ENCODE data around the gene CA10. TPM values are rescaled to one million over a fixed set of nuclear protein-coding genes. Genes with fewer than 3 reads are reported as not detected.

The CA10 gene
- total RNA-seq, 2 donors from 2014 or later, result 0.22 to 0.37 TPM

- Mint-ChIP-seq H3K4me3 (no peak overlapping the region), H3K4me1 (peaks cover 2% of the 10 kb centered on the region), H3K9me3 (no peaks in the 10 kb centered on the region)
Measured at GRCh38 chr17:51741458-51741857, 417.1 kb downstream of the CA10 start.

DNA sequence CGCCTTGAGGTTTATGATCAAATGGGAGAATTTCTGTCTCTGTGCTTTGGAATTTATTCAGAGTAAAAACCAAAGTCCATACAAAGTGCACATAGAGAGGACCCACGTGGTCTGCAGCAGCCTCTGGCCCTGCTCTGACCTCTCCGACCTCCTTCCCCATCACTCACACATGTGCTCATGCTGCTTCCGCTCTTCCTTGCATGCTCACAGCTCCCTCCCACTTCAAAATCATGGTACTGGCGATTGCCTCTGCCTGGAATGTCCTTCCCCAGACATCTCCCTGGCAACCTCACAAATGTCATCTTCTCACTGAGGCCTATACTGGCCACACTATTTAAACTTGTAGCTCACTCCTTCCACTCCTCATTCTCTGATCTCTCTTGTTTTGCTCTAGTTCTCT is 418.0 kb downstream of the CA10 start:
- Mint-ChIP-seq H3K27me3 (ENCODE audit: insufficient read depth) (no peaks in the 10 kb centered on the region), H3K4me1 (peaks cover 2% of the 10 kb centered on the region), H3K27ac (no peak overlapping the region), H3K36me3 (ENCODE audit: low read depth) (no peaks in the 10 kb centered on the region), H3K9me3 (no peaks in the 10 kb centered on the region), H3K4me3 (no peak overlapping the region)
- 50 to 85% methylated on average over 5 of the region's 5 CpGs for WGBS, 2 experiments (ENCODE audit: insufficient coverage in 1 of 2, insufficient read length in 1 of 2)
- Histone ChIP-seq H3K27ac (ENCODE audit: low read depth, low read length) (no peak overlapping the region), H3K9ac (ENCODE audit: extremely low read depth, low read length, poor library complexity, severe bottlenecking) (no peak overlapping the region), H3K4me3 (ENCODE audit: low read length) (no peak overlapping the region), H3K36me3 (ENCODE audit: control insufficient read depth, insufficient read depth, low read length) (no peaks in the 10 kb centered on the region), H3K27me3 (ENCODE audit: control insufficient read depth, insufficient read depth, low read length, poor library complexity, severe bottlenecking) (no peaks in the 10 kb centered on the region), H3K4me1 (ENCODE audit: control insufficient read depth, insufficient read depth, low read length) (no peaks in the 10 kb centered on the region), H3K9me3 (ENCODE audit: control insufficient read depth, low read length) (no peaks in the 10 kb centered on the region)
- TF ChIP-seq, protein P1, sequence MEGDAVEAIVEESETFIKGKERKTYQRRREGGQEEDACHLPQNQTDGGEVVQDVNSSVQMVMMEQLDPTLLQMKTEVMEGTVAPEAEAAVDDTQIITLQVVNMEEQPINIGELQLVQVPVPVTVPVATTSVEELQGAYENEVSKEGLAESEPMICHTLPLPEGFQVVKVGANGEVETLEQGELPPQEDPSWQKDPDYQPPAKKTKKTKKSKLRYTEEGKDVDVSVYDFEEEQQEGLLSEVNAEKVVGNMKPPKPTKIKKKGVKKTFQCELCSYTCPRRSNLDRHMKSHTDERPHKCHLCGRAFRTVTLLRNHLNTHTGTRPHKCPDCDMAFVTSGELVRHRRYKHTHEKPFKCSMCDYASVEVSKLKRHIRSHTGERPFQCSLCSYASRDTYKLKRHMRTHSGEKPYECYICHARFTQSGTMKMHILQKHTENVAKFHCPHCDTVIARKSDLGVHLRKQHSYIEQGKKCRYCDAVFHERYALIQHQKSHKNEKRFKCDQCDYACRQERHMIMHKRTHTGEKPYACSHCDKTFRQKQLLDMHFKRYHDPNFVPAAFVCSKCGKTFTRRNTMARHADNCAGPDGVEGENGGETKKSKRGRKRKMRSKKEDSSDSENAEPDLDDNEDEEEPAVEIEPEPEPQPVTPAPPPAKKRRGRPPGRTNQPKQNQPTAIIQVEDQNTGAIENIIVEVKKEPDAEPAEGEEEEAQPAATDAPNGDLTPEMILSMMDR (conservative IDR thresholded peaks at IDR 0.05), result no peak
- no peak for DNase-seq

More at GRCh38 chr17:51741458-51741857, 417.1 kb downstream of the CA10 start:
- Mint-ChIP-seq H3K27ac (no peak overlapping the region), H3K27me3 (ENCODE audit: insufficient read depth) (no peaks in the 10 kb centered on the region), H3K36me3 (ENCODE audit: low read depth) (no peaks in the 10 kb centered on the region)
- Histone ChIP-seq H3K36me3 (ENCODE audit: control insufficient read depth, insufficient read depth, low read length) (no peaks in the 10 kb centered on the region), H3K9me3 (ENCODE audit: control insufficient read depth, low read length) (no peaks in the 10 kb centered on the region), H3K27ac (ENCODE audit: low read depth, low read length) (no peak overlapping the region), H3K27me3 (ENCODE audit: control insufficient read depth, insufficient read depth, low read length, poor library complexity, severe bottlenecking) (no peaks in the 10 kb centered on the region), H3K9ac (ENCODE audit: extremely low read depth, low read length, poor library complexity, severe bottlenecking) (no peak overlapping the region), H3K4me3 (ENCODE audit: low read length) (no peak overlapping the region), H3K4me1 (ENCODE audit: control insufficient read depth, insufficient read depth, low read length) (no peaks in the 10 kb centered on the region)
- TF ChIP-seq, protein P1 (conservative IDR thresholded peaks at IDR 0.05), result no peak
- no peak for DNase-seq

DNA sequence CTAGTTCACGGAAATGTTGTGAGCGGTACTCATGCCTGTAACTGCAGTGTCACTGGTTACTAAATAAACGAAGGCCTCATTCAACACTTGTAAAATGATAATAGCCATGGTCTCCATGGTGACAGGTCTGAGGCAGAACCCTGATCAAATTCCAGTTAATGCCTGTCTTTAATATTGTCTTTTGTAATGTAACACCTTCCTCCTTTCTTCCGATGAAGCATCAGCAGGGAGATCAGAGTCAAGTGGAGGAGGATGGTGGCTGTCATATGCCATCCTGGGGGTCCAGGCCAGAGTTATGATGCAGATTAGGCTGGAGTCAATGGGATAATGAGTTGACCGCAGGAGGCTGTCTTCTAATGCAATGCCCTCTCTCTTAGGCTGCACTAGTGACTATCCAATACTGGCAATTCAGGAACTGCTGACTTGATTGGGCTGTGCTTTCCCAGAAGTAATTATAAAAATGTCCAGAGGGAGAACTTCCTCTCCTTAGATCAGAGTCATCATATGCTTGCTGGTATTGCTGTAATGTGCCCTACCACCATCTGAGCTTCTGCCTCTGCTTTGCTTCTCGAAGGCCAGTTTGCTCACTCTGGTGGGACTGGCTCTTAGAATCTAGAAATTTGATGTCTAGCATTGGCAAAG is 419.1 kb downstream of the CA10 start:
- TF ChIP-seq, protein P1 (conservative IDR thresholded peaks at IDR 0.05), result no peak
- no peaks in the 10 kb centered on the region for H3K9me3 ChIP-seq (ENCODE audit: control insufficient read depth, low read length)
- Mint-ChIP-seq H3K27me3 (ENCODE audit: insufficient read depth) (no peaks in the 10 kb centered on the region), H3K4me1 (peaks cover 5% of the 10 kb centered on the region), H3K36me3 (ENCODE audit: low read depth) (peaks cover 2% of the 10 kb centered on the region), H3K4me3 (no peak overlapping the region), H3K9me3 (no peaks in the 10 kb centered on the region), H3K27ac (no peak overlapping the region)
- no peak overlapping the region for H3K4me3 ChIP-seq (ENCODE audit: low read length)
- no peaks in the 10 kb centered on the region for H3K4me1 ChIP-seq (ENCODE audit: control insufficient read depth, insufficient read depth, low read length)
- H3K27me3 ChIP-seq (ENCODE audit: control insufficient read depth, insufficient read depth, low read length, poor library complexity, severe bottlenecking), result no peaks in the 10 kb centered on the region
- H3K36me3 ChIP-seq (ENCODE audit: control insufficient read depth, insufficient read depth, low read length), result no peaks in the 10 kb centered on the region
- H3K9ac ChIP-seq (ENCODE audit: extremely low read depth, low read length, poor library complexity, severe bottlenecking), result no peak overlapping the region
- WGBS, 2 experiments (ENCODE audit: insufficient coverage in 1 of 2, insufficient read length in 1 of 2), result 74 to 92% methylated on average over 4 to 6 of the region's 6 CpGs
- peak; percentile 47 for DNase-seq
- H3K27ac ChIP-seq (ENCODE audit: low read depth, low read length), result no peak overlapping the region
